C4-2B (cell line): Measurements from ENCODE around the gene BBS5.

Experiments
- CTCF ChIP-seq: fragments of 450-650 bp; conservative IDR thresholded peaks from 2 replicates; pipeline ENCODE4 v1.5.1; 2017; ENCODE audit warnings: mild to moderate bottlenecking
- ZFX ChIP-seq: fragments of 450-650 bp; IDR thresholded peaks from 2 replicates; pipeline ENCODE4 v1.6.1; 2017

GRCh38 chr2:169513094-169513493 is 33.8 kb downstream of the BBS5 start:
- no peak for TF ChIP-seq CTCF
- no peak for TF ChIP-seq ZFX
